SKM-1 treated with dmso at 0.1 percent for 144 hours (cell line): ENCODE results near the gene SAMD1.
A peak's percentile ranks its signal among the peaks of the same experiment; 100 is the strongest.

Experiments
- DNase-seq: peaks from one replicate; lab custom pipeline; 2025; ENCODE audit not compliant: unreplicated experiment; lab: John Stamatoyannopoulos, UW

Gene SAMD1

DNA sequence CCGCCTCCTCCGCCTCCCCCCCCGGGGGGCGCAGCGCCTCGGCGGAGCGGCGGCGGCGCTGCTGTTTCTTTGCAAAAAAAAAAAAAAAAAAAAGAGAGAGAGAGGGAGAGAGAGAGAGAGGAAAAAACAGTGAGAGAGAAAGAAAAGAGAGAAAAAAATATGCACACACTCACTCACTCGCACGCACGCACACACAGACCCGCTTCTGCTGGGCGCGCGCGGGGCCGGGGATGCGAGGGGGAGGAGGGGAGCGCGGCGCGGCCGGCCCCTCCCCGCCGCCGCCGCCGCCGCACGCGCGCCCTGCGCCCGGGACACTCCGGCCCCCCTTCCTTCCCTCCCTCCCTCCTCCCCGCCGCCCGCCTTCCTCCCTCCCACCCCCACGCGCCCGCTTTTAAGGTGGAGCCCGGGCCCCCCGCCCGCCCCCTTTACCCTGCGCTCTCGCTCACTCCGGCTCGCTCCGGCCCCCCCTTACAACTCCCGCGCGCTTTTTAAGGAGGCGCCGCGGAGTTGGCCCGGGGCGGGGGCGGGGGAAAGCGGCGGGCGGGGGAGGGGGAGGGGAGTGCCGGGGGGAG lies at the start of gene SAMD1:
TSS of gene SAMD1 (minus strand) at position 243 of the 572 bp plus-strand sequence.
- DNase-seq = peak; percentile 52

- DNase-seq = peak; percentile 92
Observed at GRCh38 chr19:14139944-14140343, 49.4 kb upstream of the SAMD1 start.

GRCh38 chr19:14138576-14139265 lies 48.2 kb upstream of the SAMD1 start:
- no peak for DNase-seq

DNA sequence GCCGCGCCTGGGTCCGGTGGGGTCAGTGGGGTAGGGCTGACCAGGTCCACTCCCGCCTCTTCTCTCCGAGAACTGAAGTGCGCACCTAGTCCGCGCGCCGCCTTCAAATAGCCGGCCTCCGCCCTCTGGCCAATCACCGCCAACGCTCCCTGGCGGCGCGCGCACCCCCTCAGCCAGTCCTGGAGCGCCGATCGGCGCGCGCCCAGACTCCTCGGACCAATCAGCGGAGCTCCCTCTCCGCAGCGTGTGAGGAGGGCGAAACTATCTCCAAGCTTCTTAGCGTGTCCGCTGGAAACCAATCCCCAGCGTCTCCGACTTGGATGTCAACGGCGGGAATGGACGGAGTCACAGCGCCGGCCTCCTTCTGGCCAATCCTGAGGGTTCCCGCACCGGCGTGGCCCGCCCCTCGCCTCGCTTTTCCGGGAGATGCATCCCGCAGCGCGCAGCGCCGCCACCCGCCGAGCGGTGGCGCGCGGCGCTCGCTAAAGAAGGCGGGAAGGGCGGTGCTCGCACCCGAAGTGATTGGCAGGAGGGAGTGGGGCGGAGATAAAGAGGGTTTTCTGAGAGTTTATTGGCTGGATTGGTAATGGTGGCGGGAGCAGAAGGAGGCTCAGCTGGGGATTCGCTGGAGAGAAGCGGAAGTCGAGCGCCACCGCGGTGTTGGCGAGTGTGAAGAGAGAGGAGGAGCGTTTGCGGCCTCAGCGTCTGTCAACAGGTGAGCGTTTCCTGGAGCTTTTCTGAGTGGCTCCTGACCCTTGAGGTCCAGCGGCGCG lies 46.1 kb upstream of the SAMD1 start, which contains the start of gene ASF1B:
TSS of gene ASF1B (minus strand) at position 81 of the 773 bp plus-strand sequence. CDS start 133 bp downstream, outside the sequence.
- peak; percentile 100 for DNase-seq

GRCh38 chr19:14135985-14136508 lies 45.5 kb upstream of the SAMD1 start:
- no peak for DNase-seq

- no peak for DNase-seq
Observed at GRCh38 chr19:14135355-14135754, 44.8 kb upstream of the SAMD1 start.

- peak; percentile 69 for DNase-seq
Observed at GRCh38 chr19:14127929-14128509, 37.5 kb upstream of the SAMD1 start.

DNA sequence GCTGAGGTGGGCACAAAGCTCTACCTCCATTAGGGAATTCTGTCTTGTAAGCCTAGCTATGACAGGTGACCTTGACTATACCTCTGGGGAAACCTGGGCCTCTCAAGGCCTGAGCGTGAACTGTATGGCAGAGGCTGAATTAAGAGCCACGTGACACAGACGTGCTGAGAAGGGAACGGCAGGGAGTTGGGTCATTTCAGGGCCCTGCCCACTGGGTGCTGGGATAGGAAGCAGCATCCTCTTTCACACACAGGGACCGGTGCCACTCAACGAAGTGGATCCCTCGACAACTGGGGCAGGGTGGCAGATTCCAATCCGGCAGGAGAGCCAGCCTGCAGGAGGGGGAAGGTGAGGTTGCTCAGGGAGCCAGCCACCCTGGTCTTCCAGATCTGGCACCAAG lies 36.6 kb upstream of the SAMD1 start:
- no peak for DNase-seq

- no peak for DNase-seq
Observed at GRCh38 chr19:14122924-14123323, 32.4 kb upstream of the SAMD1 start.

DNA sequence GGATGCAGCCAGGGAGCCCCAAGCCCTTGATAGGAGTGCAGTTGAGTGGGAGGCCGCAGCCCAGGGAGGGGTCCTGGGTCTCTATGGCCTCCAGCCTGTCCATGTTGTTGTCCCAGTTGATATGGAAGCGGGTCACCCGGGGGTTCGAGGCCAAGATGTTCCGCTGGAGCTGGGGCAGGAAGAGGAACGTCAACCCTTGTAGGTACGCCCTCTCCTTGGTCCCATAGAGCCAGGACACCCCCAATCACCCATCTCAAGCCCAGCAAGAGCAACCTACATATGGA lies 29.9 kb upstream of the SAMD1 start:
- DNase-seq = no peak

GRCh38 chr19:14119644-14120496 lies 29.3 kb upstream of the SAMD1 start:
- DNase-seq = no peak

DNA sequence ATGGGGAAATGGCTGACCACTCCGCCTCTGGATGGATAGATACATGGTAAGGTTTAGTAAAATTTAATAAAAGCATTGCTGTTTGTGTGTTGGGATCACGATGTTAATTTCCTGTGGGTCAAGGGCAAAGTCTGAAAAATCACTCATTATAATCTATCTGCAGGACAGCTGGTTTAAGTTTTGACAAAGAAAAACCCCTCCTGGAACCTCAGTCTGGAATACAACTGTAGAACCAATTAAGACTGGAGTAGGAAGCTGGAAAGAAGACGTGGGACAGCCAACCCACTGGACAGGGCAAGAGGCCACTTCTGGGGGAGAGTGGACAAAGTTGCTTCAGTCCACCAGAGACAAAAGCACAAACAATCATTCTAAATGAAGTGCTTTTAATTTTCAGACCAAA lies 28.6 kb upstream of the SAMD1 start:
- DNase-seq = no peak

DNA sequence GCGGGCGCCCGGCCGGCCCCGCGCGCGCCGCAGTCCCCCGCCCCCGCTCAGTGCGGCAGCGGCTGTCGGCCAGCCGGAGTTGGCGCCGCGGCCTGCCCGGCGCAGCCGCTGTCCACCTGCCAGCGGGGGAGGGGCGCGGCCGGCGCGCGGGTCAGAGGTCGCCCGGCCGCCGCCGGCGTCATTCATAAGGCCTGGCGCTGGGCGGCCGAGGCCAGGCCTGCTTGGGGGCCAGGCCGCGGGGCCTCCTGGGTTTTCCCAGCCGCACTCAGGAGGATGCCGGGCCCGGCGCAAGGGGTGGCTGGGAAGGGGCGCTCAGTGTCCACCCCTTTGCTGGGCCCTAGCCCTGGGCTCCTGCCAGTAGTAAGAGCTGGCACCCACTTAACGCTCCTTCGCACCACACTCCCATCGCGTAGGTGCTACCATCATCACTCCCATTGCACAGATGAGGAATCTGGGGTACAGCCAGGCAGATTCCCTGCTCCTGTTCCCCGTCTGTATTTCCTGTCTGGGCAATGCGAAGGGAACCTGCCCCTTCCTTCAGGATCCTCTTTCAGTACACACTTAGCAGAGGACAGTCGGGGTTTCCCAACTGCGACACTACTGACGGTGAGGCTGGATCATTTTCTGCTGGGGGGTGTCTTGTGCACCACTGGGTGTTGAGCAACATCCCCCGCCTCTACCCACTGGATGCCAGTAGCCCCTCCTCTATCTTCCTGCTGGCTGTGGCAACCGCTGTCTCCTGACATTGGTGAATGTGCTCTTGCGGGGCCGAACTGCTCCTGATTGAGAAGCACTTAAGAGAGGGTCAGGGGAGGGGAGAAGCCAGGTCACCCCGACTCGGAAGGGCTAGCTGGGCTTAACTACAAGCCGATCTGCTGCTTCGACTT lies 27.9 kb upstream of the SAMD1 start:
- peak; percentile 89 for DNase-seq

- peak; percentile 99 for DNase-seq
Observed at GRCh38 chr19:14117668-14118164, 27.2 kb upstream of the SAMD1 start, which contains the start of gene PRKACA. Gene PRKACA (minus strand): TSS chr19:14117762. CDS start chr19:14117547, 215 bp downstream.

- DNase-seq = no peak
Observed at GRCh38 chr19:14116918-14117578, 26.5 kb upstream of the SAMD1 start.

GRCh38 chr19:14116525-14116917 lies 26.0 kb upstream of the SAMD1 start:
- DNase-seq = no peak

DNA sequence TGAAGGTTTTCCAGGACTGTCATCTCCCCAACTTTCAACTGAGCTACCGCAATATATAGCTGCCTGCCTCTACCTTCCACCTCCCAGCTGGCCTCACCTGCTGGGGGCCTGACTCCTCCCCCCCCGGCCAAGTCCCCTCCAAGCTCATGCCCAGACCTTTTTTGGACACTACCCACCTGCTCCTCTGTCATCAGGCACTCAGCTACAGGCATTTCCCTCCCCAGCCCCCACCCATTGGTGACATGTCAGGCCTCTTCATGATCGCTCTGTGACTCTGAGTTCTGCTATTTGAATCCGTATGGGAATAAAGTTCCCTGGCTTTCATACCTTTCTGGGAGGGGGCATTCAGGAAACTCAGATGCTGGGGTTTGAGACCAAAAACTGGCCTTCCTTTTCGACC lies 25.2 kb upstream of the SAMD1 start:
- DNase-seq = no peak

DNA sequence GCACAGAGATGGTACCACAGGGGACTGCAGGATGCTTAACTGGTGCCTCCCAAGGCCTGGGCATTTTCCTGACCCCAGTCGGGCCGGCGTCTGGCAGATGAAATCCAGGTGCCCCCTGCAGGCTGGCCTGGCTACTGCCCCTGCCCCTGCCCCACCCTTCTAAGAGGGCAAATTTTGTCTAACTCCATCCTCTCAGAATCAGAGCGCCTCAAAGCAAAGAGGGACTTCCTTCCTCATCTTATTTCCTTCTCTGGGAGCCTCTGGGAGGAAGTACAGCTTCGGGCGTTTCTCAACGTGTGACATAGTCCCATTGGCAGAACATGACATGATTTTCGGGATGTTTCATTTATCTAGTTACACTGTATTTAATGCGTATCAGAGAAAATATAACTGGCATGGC lies 24.3 kb upstream of the SAMD1 start:
- peak; percentile 86 for DNase-seq

- DNase-seq = no peak
Observed at GRCh38 chr19:14114439-14114838, 23.9 kb upstream of the SAMD1 start.
